ENCODE measurements around the gene RGS3. TPM values are rescaled to one million over a fixed set of nuclear protein-coding genes. Genes with fewer than 3 reads are reported as not detected.

The RGS3 gene
- total and polyA plus RNA-seq, 2 of the 13 experiments (the other 11 are each of a cell fraction or from before 2014, with no cell fraction given): 17.1 to 28.8 TPM

- BruUV-seq (replicated peaks): no TSS peak
- CTCF ChIA-PET (ENCODE audit: low intra/inter-chr PET ratio, low total read pairs): no interaction called here
Measured at GRCh38 chr9:113603773-113604172, 140.2 kb downstream of the RGS3 start.

More at GRCh38 chr9:113603773-113604172, 140.2 kb downstream of the RGS3 start:
- WGBS (ENCODE audit: low lambda C conversion rate): 72% methylated on average over 5 of the region's 5 CpGs
- DNase-seq (ENCODE audit: low spot score) (no peak), ATAC-seq (no peak), FAIRE-seq (no peak)
- no peak overlapping the region for H3K4me3 ChIP-seq (replicated peaks in 1 of 3; ENCODE audit: insufficient read depth in 1 of 3, low read depth in 2 of 3, low read length in 3 of 3)
- H3K4me2 ChIP-seq (ENCODE audit: low read depth, low read length): no peak overlapping the region
- H2AFZ ChIP-seq (ENCODE audit: low read length): no peak overlapping the region
- peaks cover 75% of the 10 kb centered on the region for H3K4me1 ChIP-seq (ENCODE audit: insufficient read depth, low read length)
- H3K27ac ChIP-seq (ENCODE audit: extremely low read length, insufficient read depth, low read length): no peak overlapping the region
- intact Hi-C loops (cut with micrococcal nuclease; ENCODE audit: unreplicated experiment) (no loop called here), in situ Hi-C loops (cut with HindIII; ENCODE audit: extremely low pct_ligation_motif_present, low pct_unique_long_range_greater_than_20kb) (no loop called here)
- POLR2A ChIA-PET: interaction anchor here (0.6 to 2.7 kb wide), 4 partner anchors 12 to 383 kb away, joined by 3 to 22 read pairs (median 6); partner anchors contain the start of genes FKBP15 and SLC31A1
- no peaks in the 10 kb centered on the region for H3K79me2 ChIP-seq (ENCODE audit: insufficient read depth, low read length)
- TF ChIP-seq ZNF597 (CRISPR knock-in tag; IDR thresholded peaks at IDR 0.05): no peak
- no peak for TF ChIP-seq MZF1 (CRISPR knock-in tag; IDR thresholded peaks at IDR 0.05; ENCODE audit: borderline replicate concordance)
- no peak for TF ChIP-seq ZNF770 (CRISPR knock-in tag; IDR thresholded peaks at IDR 0.05)
- no peak for TF ChIP-seq BCLAF1 (IDR thresholded peaks at IDR 0.05)
- TF ChIP-seq ZNF891 (CRISPR knock-in tag; IDR thresholded peaks at IDR 0.05): no peak
- no peaks in the 10 kb centered on the region for H3K36me3 ChIP-seq (replicated peaks in 1 of 2; ENCODE audit: control insufficient read depth in 1 of 2, insufficient read depth in 2 of 2, low read length in 2 of 2)
- no peaks in the 10 kb centered on the region for H4K20me1 ChIP-seq (ENCODE audit: insufficient read depth, low read length)
- no peak overlapping the region for H3K9ac ChIP-seq (ENCODE audit: insufficient read depth, low read depth, low read length)
- H3K9me3 ChIP-seq (ENCODE audit: low read length): no peaks in the 10 kb centered on the region
- no peaks in the 10 kb centered on the region for H3K27me3 ChIP-seq (ENCODE audit: control insufficient read depth in 1 of 2, insufficient read depth in 2 of 2, low read length in 2 of 2)
